Measurements from ENCODE around the gene LAS1L.
"Not testable (repeated sequence)": the region's sequence is repeated elsewhere in the genome, so short reads cannot be mapped to it uniquely, and the experiment has no call there.

LAS1L gene

GRCh38 chrX:65534450-65535292, at the start of gene LAS1L:
Gene LAS1L, minus strand, starts transcription at chrX:65534787. Its CDS starts 72 bp downstream, at chrX:65534715.
- peak; percentile 91 for DNase-seq

- DNase-seq = no peak
Observed at GRCh38 chrX:65582450-65583082, 48.0 kb upstream of the LAS1L start.

GRCh38 chrX:65581661-65582339, 47.2 kb upstream of the LAS1L start:
- peak; percentile 59 for DNase-seq

- DNase-seq = no peak
Observed at GRCh38 chrX:65578346-65578745, 43.8 kb upstream of the LAS1L start.

- no peak for DNase-seq
Observed at GRCh38 chrX:65576160-65576559, 41.6 kb upstream of the LAS1L start.

GRCh38 chrX:65575022-65575421, 40.4 kb upstream of the LAS1L start:
- DNase-seq = no peak

- no peak for DNase-seq
Observed at GRCh38 chrX:65574356-65574755, 39.8 kb upstream of the LAS1L start.

- DNase-seq = no peak
Observed at GRCh38 chrX:65572971-65573370, 38.4 kb upstream of the LAS1L start.

GRCh38 chrX:65562850-65563249, 28.3 kb upstream of the LAS1L start:
- not testable (repeated sequence) for DNase-seq

- DNase-seq = no peak
Observed at GRCh38 chrX:65551489-65552339, 17.1 kb upstream of the LAS1L start.

- no peak for DNase-seq
Observed at GRCh38 chrX:65551086-65551485, 16.5 kb upstream of the LAS1L start.

GRCh38 chrX:65545456-65545855, 10.9 kb upstream of the LAS1L start:
- no peak for DNase-seq

- no peak for DNase-seq
Observed at GRCh38 chrX:65537229-65537628, 2.6 kb upstream of the LAS1L start.

- no peak for DNase-seq
Observed at GRCh38 chrX:65536291-65536690, 1.7 kb upstream of the LAS1L start.

GRCh38 chrX:65532016-65532415, 2.6 kb downstream of the LAS1L start:
- DNase-seq = no peak

- no peak for DNase-seq
Observed at GRCh38 chrX:65528705-65529340, 5.8 kb downstream of the LAS1L start.

- DNase-seq = no peak
Observed at GRCh38 chrX:65528293-65528692, 6.3 kb downstream of the LAS1L start.

- DNase-seq = no peak
Observed at GRCh38 chrX:65524139-65524538, 10.4 kb downstream of the LAS1L start.

- no peak for DNase-seq
Observed at GRCh38 chrX:65522739-65523372, 11.7 kb downstream of the LAS1L start.

GRCh38 chrX:65519530-65519929, 15.1 kb downstream of the LAS1L start:
- not testable (repeated sequence) for DNase-seq

- DNase-seq = not testable (repeated sequence)
Observed at GRCh38 chrX:65518980-65519379, 15.6 kb downstream of the LAS1L start.

GRCh38 chrX:65517923-65518322, 16.7 kb downstream of the LAS1L start:
- DNase-seq = no peak
